Nephron progenitor cell (in vitro differentiated cells): ENCODE results near the gene PSMC3IP.

Experiments used
- DNase-seq: peaks from one replicate; pipeline ENCODE4 v3.0.0; 2021
- H3K27ac Mint-ChIP-seq: 2 replicates; pipeline ENCODE4 v1.8.0; 2021; ENCODE audit warnings: mild to moderate bottlenecking, moderate library complexity, mixed read lengths
- H3K27me3 Mint-ChIP-seq: 2 replicates; pipeline ENCODE4 v1.8.0; 2021; ENCODE audit warnings: mild to moderate bottlenecking, low read depth, mixed read lengths; ENCODE audit not compliant: poor library complexity
- H3K36me3 Mint-ChIP-seq: 2 replicates; pipeline ENCODE4 v1.8.0; 2021; ENCODE audit warnings: low read depth, mixed read lengths
- H3K4me1 Mint-ChIP-seq: 2 replicates; pipeline ENCODE4 v1.8.0; 2021; ENCODE audit warnings: mixed read lengths
- H3K4me3 Mint-ChIP-seq: 2 replicates; pipeline ENCODE4 v1.8.0; 2021; ENCODE audit warnings: mild to moderate bottlenecking, moderate library complexity, mixed read lengths
- H3K9me3 Mint-ChIP-seq: 2 replicates; pipeline ENCODE4 v1.8.0; 2021; ENCODE audit warnings: mild to moderate bottlenecking, moderate library complexity, mixed read lengths
- CTCF ChIP-seq: fragments of 200-600 bp; sonication (generic); IDR thresholded peaks from 2 replicates; pipeline ENCODE4 v1.5.0; 2021; ENCODE audit warnings: antibody characterized with exemption

The PSMC3IP gene

GRCh38 chr17:42563950-42564349 is 13.6 kb downstream of the PSMC3IP start:
- Mint-ChIP-seq H3K4me3 (peak overlapping the region; percentile 90), H3K4me1 (peaks cover 41% of the 10 kb centered on the region), H3K27ac (no peak overlapping the region), H3K27me3 (no peaks in the 10 kb centered on the region), H3K9me3 (no peaks in the 10 kb centered on the region), H3K36me3 (peaks cover 5% of the 10 kb centered on the region)
- no peak for TF ChIP-seq CTCF
- DNase-seq: no peak

GRCh38 chr17:42563543-42563942 is 14.0 kb downstream of the PSMC3IP start:
- peaks cover 5% of the 10 kb centered on the region for H3K36me3 Mint-ChIP-seq
- no peak for DNase-seq
- no peaks in the 10 kb centered on the region for H3K27me3 Mint-ChIP-seq
- H3K4me1 Mint-ChIP-seq: peaks cover 41% of the 10 kb centered on the region
- no peaks in the 10 kb centered on the region for H3K9me3 Mint-ChIP-seq
- no peak for TF ChIP-seq CTCF
- peak overlapping the region; percentile 61 for H3K27ac Mint-ChIP-seq
- peak overlapping the region; percentile 90 for H3K4me3 Mint-ChIP-seq

GRCh38 chr17:42563143-42563509 is 14.4 kb downstream of the PSMC3IP start:
- Mint-ChIP-seq H3K4me3 (peak overlapping the region; percentile 90), H3K27ac (peak overlapping the region; percentile 85), H3K27me3 (no peaks in the 10 kb centered on the region), H3K9me3 (no peaks in the 10 kb centered on the region), H3K4me1 (peaks cover 41% of the 10 kb centered on the region), H3K36me3 (peaks cover 5% of the 10 kb centered on the region)
- DNase-seq: no peak
- TF ChIP-seq CTCF: no peak

- Mint-ChIP-seq H3K4me1 (peaks cover 36% of the 10 kb centered on the region), H3K9me3 (no peaks in the 10 kb centered on the region), H3K36me3 (peaks cover under 1% of the 10 kb centered on the region), H3K27me3 (no peaks in the 10 kb centered on the region), H3K4me3 (peak overlapping the region; percentile 90), H3K27ac (peak overlapping the region; percentile 85)
- TF ChIP-seq CTCF: no peak
- DNase-seq: peak; percentile 46
Measured at GRCh38 chr17:42562388-42563142, 15.0 kb downstream of the PSMC3IP start.

GRCh38 chr17:42561897-42562387 is 15.6 kb downstream of the PSMC3IP start, which contains the start of gene COASY:
TSS of gene COASY (plus strand) at chr17:42562148. CDS start at chr17:42562623, 475 bp downstream.
- H3K27ac Mint-ChIP-seq: peak within 1 kb of the TSS; percentile 85
- H3K36me3 Mint-ChIP-seq: no peaks in the 10 kb centered on the region
- H3K9me3 Mint-ChIP-seq: no peaks in the 10 kb centered on the region
- TF ChIP-seq CTCF: no peak
- H3K27me3 Mint-ChIP-seq: no peaks in the 10 kb centered on the region
- DNase-seq: peak; percentile 85
- peak within 1 kb of the TSS; percentile 90 for H3K4me3 Mint-ChIP-seq
- peaks cover 40% of the 10 kb centered on the region for H3K4me1 Mint-ChIP-seq

GRCh38 chr17:42560246-42560645 is 17.3 kb downstream of the PSMC3IP start:
- no peaks in the 10 kb centered on the region for H3K27me3 Mint-ChIP-seq
- TF ChIP-seq CTCF: no peak
- no peaks in the 10 kb centered on the region for H3K36me3 Mint-ChIP-seq
- H3K4me1 Mint-ChIP-seq: peaks cover 51% of the 10 kb centered on the region
- H3K9me3 Mint-ChIP-seq: no peaks in the 10 kb centered on the region
- peak overlapping the region; percentile 70 for H3K4me3 Mint-ChIP-seq
- DNase-seq: no peak
- H3K27ac Mint-ChIP-seq: peak overlapping the region; percentile 40
